Putamen (tissue), 1 donor: Measurements from ENCODE around the gene TRMU.
"Not testable (repeated sequence)": the region's sequence is repeated elsewhere in the genome, so short reads cannot be mapped to it uniquely, and the experiment has no call there.

Experiments
- DNase-seq: peaks from one replicate; pipeline ENCODE4 v3.0.0-alpha.2; 2016; ENCODE audit warnings: low spot score

The TRMU gene

GRCh38 chr22:46300491-46300890 is 35.0 kb upstream of the TRMU start:
- DNase-seq, result no peak

- DNase-seq, result no peak
These were observed 32.1 kb upstream of the TRMU start for GRCh38 chr22:46303347-46303965.

DNA sequence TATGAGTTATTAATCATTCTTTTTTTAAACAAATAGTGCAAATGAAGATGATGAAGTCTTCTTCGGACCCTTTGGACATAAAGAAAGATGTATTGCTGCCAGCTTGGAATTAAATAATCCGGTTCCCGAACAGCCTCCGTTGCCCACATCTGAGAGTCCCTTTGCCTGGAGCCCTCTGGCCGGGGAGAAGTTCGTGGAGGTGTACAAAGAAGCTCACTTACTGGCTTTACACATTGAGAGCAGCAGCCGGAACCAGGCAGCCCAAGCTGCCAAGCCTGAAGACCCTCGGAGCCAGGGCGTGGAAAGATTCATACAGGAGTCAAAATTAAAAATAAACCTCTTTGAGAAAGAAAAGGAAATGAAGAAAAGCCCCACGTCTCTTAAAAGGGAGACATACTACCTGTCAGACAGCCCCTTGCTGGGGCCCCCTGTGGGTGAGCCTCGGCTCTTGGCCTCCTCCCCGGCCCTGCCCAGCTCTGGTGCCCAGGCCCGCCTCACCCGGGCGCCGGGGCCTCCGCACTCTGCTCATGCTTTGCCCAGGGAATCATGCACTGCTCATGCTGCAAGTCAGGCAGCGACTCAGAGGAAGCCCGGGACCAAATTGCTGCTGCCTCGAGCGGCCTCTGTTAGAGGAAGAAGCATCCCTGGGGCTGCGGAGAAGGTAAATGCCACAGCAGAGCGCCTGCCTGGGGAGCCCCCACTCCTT is 27.1 kb upstream of the TRMU start:
- no peak for DNase-seq

DNA sequence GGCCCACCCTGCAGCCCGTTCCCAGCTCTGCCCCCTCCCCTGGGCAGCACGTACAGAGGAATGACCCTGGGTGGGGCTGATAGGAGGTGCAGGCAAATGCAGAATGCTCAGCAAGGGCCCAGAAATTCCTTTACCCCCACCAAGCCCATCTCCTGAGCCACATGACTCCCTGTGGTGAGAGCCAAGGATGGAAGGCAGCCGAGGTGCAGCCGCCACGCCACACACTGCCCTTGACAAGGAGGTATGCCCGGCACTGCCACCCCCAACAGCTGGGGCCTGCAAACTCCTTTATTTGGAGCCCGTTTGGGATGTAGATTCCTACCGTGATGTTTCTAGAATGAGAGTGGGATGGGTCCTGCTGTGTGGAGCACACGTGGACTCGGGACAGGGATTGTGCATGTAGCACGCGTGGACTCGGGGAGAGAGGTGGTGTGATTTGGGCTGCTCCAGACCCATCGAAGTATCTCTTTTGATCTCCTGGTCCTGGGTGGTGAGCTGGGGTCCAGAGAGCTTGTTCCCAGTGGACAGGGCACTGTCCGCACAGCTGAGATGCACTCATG is 25.9 kb upstream of the TRMU start:
- no peak for DNase-seq

GRCh38 chr22:46312056-46312455 is 23.5 kb upstream of the TRMU start:
- DNase-seq, result no peak

DNA sequence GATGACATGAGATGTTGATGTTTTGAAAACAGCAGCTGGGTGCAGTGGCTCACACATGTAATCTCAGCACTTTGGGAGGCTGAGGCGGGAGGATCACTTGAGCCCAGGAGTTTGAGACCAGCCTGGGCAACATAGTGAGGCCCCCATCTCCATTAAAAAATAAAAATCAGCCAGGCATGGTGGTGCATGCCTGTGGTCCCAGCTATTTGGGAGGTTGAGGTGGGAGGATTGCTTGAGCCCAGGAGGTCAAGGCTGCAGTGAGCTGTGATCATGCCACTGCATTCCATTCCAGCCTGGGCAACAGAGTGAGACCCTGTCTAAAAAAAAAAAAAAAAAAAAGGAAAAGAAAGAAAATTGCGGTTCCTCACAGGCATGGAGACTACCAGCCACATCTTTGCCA is 22.7 kb upstream of the TRMU start:
- not testable (repeated sequence) for DNase-seq

DNA sequence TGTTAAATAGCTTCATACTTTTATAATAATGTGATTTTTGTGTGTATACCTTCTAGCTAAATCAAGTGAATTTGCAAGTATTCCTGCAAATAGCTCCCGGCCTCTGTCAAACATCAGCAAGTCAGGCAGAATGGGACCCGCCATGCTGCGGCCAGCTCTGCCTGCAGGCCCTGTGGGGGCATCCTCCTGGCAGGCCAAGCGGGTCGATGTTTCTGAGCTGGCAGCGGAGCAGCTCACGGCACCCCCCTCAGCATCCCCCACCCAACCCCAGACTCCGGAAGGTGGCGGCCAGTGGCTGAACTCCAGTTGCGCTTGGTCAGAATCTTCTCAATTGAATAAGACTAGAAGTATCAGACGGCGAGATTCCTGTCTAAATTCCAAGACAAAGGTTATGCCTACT is 19.5 kb upstream of the TRMU start:
- no peak for DNase-seq

DNA sequence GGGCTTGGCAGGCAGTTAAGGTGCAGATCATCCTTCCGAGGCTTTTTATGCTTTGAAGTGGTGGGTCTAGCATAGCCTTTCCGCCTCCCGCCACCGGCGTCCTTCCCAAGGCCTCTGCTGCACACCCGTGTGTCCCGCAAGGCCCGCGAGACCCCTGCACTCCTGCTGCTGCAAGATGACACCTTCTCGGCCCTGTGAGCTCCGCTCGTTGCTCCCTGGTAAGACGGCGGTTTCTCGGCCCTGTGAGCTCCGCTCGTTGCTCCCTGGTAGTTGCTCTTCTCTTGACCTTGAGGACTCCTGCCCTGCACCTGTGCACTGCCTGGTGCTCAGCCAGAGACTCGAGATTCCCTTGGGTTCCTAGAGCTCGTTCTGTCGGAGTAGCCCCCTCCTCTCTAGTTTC is 17.9 kb upstream of the TRMU start:
- DNase-seq, result no peak

DNA sequence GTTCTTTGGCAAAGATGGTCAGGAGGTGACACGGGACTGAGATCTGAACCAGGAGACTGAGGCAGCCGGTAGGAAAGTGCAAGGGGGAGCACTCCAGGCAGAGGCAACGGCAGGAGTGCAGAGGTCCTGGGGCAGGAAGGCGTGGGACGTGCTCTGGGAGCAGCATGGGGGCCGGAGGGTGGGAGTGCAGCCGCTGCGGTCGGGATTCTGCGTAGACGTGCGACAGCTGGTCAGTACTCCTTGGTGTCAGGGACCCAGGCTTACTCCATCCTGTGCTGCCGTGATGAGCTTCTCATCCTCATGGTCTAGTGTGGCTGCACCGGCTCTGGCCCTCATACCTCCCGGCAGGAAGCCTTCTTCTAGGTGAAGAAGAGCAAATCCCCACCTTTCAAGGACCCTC is 16.9 kb upstream of the TRMU start:
- no peak for DNase-seq

- DNase-seq, result no peak
These were observed 16.2 kb upstream of the TRMU start for GRCh38 chr22:46319319-46319718.

GRCh38 chr22:46320166-46320710 is 15.3 kb upstream of the TRMU start:
- DNase-seq, result no peak

GRCh38 chr22:46320716-46321386 is 14.7 kb upstream of the TRMU start:
- no peak for DNase-seq

DNA sequence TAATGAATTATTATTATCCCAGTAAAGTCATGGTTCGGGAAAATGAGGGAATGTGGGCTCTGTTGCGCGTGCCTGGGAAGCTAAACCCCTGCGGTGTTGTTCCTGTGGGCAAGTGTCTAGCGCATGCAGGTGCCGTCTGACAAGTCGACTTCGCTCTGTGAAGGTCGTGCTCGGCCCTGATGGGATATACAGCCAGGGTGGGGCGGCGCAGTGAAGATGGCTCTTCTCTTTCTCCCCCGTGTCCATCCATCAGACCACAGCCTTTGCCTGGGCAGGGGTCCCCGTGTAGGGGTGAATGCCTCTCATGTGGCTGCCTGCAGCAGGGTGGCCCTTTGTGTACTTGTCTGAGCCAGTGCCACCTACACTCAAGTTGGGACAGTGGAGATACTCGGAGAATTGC is 12.8 kb upstream of the TRMU start:
- DNase-seq, result no peak

DNA sequence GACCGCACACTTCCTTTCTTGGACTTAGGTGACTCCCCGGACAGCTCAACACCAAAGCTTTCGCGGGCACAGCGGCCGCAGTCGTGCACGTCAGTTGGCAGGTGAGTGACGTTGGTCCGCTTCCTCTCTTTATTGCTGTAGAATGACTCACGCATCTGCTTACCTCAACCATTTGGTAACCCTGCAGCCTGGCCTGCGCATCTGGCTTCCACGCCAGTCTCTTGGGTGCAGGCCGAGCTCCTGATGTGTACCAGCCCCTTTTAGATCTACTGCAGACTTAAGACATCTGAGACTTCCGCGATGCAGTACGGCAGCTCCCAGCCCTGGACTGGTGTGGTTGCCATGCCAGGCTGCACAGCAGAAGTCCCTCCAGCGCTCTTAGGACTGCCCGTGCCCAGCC is 12.4 kb upstream of the TRMU start:
- no peak for DNase-seq

- DNase-seq, result no peak
These were observed 9.3 kb upstream of the TRMU start for GRCh38 chr22:46326066-46326680.

GRCh38 chr22:46327691-46328465 is 7.6 kb upstream of the TRMU start:
- no peak for DNase-seq

DNA sequence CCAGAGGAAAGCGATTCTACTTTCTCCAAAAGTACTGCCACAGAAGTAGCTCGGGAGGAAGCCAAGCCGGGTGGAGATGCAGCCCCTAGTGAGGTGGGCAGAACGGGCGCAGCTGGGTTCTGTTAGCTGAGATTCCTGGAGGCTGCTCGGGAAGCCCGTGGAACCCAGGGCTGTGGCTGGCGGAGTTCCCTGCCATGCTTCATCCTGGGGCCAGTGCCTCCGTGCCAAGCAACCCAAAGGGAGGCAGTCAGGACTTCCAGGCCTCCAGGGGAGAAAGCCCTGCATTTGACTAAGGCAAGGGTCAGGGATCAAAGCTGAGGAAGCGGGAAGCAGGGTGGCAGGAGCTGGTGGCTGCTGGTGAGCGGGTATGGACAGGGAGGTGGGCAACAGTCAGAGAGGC is 6.7 kb upstream of the TRMU start:
- DNase-seq, result no peak

- no peak for DNase-seq
These were observed 5.9 kb upstream of the TRMU start for GRCh38 chr22:46329616-46330015.

DNA sequence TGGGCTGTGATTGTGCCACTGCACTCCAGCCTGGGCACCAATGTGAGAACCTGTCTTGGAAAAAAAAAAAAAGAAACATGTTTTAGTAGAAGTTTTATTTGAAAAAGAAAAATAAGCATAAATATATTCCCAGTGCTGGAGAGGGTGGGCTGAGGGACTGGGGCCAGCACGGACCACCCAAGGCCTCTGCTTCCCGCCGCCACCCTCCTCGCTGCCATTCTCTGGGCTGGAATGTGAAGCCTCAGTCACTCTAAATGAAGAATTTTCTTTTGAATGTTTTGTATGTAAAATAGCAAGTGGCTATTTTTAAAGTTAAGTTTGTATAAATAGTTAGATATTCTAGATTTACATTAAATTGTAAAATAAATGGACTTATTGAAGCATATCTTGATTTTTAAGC is 5.1 kb upstream of the TRMU start:
- no peak for DNase-seq

GRCh38 chr22:46331496-46331895 is 4.0 kb upstream of the TRMU start:
- no peak for DNase-seq
